IPS-NIHi7 (cell line): ENCODE data around the gene LMNB1.
"Not testable (repeated sequence)": the region's sequence is repeated elsewhere in the genome, so short reads cannot be mapped to it uniquely, and the experiment has no call there.

Source experiments
- DNase-seq: peaks from one replicate; pipeline ENCODE4 v3.0.0; 2012; ENCODE audit warnings: mixed read lengths; ENCODE audit errors: extremely low spot score

The LMNB1 gene

GRCh38 chr5:126853541-126854307 lies 76.8 kb downstream of the LMNB1 start:
- not testable (repeated sequence) for DNase-seq

GRCh38 chr5:126854526-126855110 lies 77.7 kb downstream of the LMNB1 start:
- DNase-seq, result no peak

GRCh38 chr5:126855266-126855665 lies 78.3 kb downstream of the LMNB1 start:
- no peak for DNase-seq

GRCh38 chr5:126857472-126858410 lies 80.8 kb downstream of the LMNB1 start:
- no peak for DNase-seq

- DNase-seq, result peak; percentile 62
These were observed 81.5 kb downstream of the LMNB1 start for GRCh38 chr5:126858441-126858840.

GRCh38 chr5:126863402-126863801 lies 86.5 kb downstream of the LMNB1 start:
- DNase-seq, result no peak

- DNase-seq, result peak; percentile 64
These were observed 87.2 kb downstream of the LMNB1 start for GRCh38 chr5:126864042-126864688.

- DNase-seq, result no peak
These were observed 88.4 kb downstream of the LMNB1 start for GRCh38 chr5:126865299-126865698.

GRCh38 chr5:126866851-126867636 lies 90.1 kb downstream of the LMNB1 start:
- DNase-seq, result no peak

- DNase-seq, result no peak
These were observed 91.5 kb downstream of the LMNB1 start for GRCh38 chr5:126868338-126869004.

GRCh38 chr5:126869005-126869451 lies 92.1 kb downstream of the LMNB1 start:
- DNase-seq, result peak; percentile 76

- no peak for DNase-seq
These were observed 94.5 kb downstream of the LMNB1 start for GRCh38 chr5:126871441-126871840.

GRCh38 chr5:126872561-126873354 lies 95.8 kb downstream of the LMNB1 start:
- no peak for DNase-seq

GRCh38 chr5:126875303-126875785 lies 98.4 kb downstream of the LMNB1 start:
- DNase-seq, result no peak

- no peak for DNase-seq
These were observed 100.7 kb downstream of the LMNB1 start for GRCh38 chr5:126877602-126878001.

GRCh38 chr5:126878085-126878484 lies 101.1 kb downstream of the LMNB1 start:
- DNase-seq, result no peak

GRCh38 chr5:126878634-126879033 lies 101.7 kb downstream of the LMNB1 start:
- no peak for DNase-seq

- DNase-seq, result no peak
These were observed 105.1 kb downstream of the LMNB1 start for GRCh38 chr5:126881821-126882600.
